Activated T-helper 9 cell treated with anti-CD3 and anti-CD28 coated beads, Interleukin-2, amount 50 U/mL, for 16 hours (primary cell): ENCODE measurements around the gene MRPL53.

Source experiments
- DNase-seq: peaks from one replicate; pipeline ENCODE4 v3.0.0-alpha.2; 2020; ENCODE audit warnings: low read depth

Gene MRPL53

GRCh38 chr2:74425523-74425922, 47.0 kb downstream of the MRPL53 start:
- no peak for DNase-seq

- no peak for DNase-seq
Measured at GRCh38 chr2:74424995-74425406, 47.5 kb downstream of the MRPL53 start.

GRCh38 chr2:74424139-74424992, 48.1 kb downstream of the MRPL53 start:
- DNase-seq: no peak

- no peak for DNase-seq
Measured at GRCh38 chr2:74423231-74424095, 49.0 kb downstream of the MRPL53 start.
